IPS-11a (cell line): ENCODE data around the gene RTF1.
"Not testable (repeated sequence)": the region's sequence is repeated elsewhere in the genome, so short reads cannot be mapped to it uniquely, and the experiment has no call there.

Experiments
- H3K4me3 ChIP-seq: one replicate; pipeline ENCODE4 v1.5.1; 2013; ENCODE audit warnings: low read depth, low read length, control low read depth

The RTF1 gene

DNA sequence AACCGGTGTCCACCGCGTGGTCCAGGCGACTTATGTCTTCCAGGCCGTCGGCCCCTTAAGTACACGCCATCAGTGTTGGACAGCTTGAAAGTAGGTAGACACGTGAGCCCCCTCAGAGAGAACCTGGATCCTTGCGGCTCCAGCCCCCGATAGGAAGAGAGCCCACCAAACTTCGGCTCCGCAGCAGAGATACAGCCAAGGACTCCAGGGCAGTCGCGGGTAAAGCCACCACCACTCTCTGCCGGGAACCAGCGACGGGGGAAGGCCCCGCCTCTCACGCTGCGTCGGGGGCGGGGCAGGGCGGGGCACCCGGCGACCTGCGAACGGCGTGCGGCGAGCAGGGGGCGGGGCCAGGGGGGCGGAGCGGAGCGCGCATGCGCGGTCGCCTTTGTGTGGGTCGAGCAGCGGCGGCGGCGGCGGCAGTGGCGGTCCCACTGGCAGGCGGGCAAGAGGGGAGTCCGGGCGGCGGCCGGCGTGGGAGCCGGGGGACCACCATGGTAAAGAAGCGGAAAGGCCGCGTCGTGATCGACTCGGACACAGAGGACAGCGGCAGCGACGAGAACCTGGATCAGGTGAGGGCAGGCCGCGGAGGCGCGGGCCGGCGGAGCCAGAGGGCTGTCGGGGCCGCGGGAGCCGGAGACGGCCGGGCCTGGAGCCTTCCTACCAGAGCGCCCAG lies at the start of gene RTF1:
RTF1 (plus strand) TSS at position 354 of the 676 bp plus-strand sequence; CDS start at position 375, 21 bp downstream.
- peak within 1 kb of the TSS; percentile 89 for H3K4me3 ChIP-seq

DNA sequence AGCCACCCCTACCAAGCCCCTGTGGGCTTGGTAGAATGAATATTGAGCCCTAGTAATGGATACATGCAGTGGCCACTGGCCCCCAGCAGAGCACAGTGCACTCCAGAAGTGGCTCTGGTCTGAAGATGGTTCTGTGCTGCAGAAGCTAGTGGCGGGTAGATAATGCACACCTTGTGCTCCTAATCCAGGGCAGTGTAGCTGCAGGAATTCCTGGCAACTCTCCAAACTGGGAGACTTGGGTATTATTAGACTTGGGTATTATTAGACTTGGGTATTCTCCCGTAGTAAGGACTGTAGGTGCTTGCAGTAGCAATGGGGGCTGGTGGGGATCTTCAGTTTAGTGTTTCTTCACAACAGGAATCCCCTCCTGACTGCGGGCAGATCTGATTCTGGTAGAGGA lies 49.5 kb upstream of the RTF1 start:
- H3K4me3 ChIP-seq, result no peak overlapping the region

DNA sequence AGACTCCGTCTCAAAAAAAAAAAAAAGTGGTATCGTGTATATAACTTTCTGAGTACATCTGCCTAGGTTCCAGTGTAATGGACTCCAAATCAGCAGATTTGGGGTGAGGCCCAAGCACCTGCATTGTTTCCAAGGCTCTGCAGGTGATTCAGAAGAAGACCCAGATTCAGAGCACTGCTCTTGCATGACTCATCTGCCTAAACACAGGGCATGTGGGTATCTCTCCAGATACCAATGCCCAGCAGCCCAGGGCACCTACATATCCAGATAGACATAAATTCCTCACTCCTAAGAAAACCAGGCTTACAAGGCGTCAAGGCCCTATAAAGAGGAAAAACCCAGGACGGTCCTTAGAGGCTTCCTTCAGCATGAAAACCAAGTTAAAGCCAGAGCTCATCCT lies 38.9 kb upstream of the RTF1 start:
- no peak overlapping the region for H3K4me3 ChIP-seq

- H3K4me3 ChIP-seq, result not testable (repeated sequence)
Measured at GRCh38 chr15:41383974-41384749, 32.7 kb upstream of the RTF1 start.

DNA sequence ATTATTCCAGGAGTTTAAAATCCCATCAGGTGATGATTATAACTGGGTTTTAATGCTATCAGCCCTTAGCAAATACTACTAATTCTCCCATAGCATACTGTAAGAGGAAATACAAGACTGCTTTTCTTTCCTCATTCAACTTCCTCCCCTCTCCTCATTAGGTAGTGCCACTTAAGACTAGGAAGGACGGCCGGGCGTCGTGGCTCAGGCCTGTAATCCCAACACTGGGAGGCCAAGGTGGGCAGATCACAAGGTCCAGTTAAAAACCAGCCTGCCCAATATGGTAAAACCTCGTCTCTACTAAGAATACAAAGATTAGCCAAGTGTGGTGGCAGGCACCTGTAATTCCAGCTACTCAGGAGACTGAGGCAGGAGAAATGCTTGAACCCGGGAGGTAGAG lies 29.2 kb upstream of the RTF1 start:
- H3K4me3 ChIP-seq, result no peak overlapping the region

DNA sequence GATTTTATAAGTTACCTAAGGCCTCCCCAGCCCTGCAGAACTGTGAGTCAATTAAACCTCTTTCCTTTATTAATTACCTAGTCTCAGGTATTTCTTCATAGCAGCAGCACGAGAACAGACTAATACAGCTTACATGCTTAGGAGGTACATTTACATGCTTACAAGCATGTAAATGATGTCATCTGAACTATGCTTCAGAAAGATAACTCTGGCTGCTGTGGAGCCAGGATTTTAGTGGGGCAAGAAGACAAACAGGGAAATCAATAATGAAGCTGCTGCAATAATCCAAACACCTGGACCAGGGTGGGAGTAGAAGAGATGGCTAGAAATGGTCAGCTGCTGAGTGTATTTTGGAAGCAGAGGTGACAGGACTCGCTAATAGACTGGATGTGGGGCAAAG lies 24.2 kb upstream of the RTF1 start:
- H3K4me3 ChIP-seq, result no peak overlapping the region

GRCh38 chr15:41394924-41395323 lies 22.0 kb upstream of the RTF1 start:
- H3K4me3 ChIP-seq, result no peak overlapping the region

GRCh38 chr15:41396111-41396510 lies 20.8 kb upstream of the RTF1 start:
- H3K4me3 ChIP-seq, result no peak overlapping the region

GRCh38 chr15:41401904-41402267 lies 15.0 kb upstream of the RTF1 start:
- H3K4me3 ChIP-seq, result peak overlapping the region; percentile 75

DNA sequence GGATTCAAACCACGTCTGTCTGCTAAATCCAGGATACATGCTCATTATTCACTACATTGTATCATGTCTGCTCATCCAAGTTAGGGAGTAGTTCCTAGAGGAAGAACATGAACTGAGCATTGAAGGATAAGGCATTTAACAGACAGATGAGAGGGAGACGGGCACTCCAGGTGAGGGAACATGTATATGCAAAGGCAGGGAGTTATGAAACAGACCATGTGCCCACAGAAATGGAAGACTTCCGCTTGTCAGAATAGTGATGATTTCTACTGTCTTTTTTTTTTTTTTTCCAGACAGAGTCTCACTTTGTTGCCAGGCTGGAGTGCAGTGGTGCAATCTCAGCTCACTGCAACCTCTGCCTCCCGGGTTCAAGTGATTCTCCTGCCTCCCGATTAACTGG lies 9.6 kb upstream of the RTF1 start:
- H3K4me3 ChIP-seq, result no peak overlapping the region

DNA sequence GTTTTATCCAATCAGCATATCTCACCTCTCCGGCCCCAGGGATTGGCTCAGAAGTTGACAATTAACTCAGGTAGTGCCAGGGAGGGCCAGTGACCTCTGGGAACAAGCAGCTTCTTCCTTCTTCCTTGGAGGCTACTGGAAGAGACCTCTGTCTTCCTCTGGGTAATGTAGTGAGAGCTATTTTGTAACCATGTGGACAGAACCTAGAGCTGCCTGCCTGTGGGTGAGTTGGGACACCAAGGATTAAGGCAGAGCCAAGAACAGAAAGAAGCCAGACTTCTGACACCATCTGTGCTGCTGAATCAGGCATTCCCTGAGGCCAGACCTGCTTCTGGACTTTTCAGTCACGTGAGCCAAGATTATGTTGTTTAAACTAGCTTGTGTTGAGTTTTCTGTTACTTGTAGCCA lies 8.7 kb upstream of the RTF1 start:
- no peak overlapping the region for H3K4me3 ChIP-seq

GRCh38 chr15:41411031-41411430 lies 5.9 kb upstream of the RTF1 start:
- H3K4me3 ChIP-seq, result no peak overlapping the region

GRCh38 chr15:41411441-41411840 lies 5.5 kb upstream of the RTF1 start:
- no peak overlapping the region for H3K4me3 ChIP-seq

DNA sequence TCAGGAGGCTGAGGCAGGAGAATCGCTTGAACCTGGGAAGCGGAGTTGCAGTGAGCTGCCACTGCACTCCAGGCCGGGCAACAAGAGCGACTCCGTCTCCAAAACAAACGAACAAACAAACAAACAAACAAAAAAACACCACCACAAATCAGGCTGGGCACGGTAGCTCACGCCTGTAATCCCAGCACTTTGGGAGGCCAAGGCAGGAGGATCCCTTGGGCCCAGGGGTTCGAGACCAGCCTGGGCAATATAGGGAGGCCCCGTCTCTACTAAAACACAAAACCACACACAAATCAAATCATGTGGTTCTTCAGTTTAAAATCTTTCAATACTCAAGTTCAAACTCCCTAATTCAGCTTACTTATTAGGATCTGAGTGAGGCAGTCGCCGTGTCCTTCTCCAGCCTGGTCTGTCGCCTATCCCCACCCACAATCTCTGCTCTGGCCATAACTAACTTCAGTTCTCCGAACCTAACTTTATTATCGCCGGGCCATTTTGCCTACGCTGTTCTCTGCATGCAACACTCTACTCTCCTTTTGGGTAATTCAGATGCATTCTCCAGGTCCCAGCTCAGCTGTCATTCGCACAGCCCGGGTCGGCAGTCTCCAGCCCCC lies 660 bp upstream of the RTF1 start:
- H3K4me3 ChIP-seq, result peak overlapping the region; percentile 84

- peak overlapping the region; percentile 89 for H3K4me3 ChIP-seq
Measured at GRCh38 chr15:41417418-41418195, 712 bp downstream of the RTF1 start.

DNA sequence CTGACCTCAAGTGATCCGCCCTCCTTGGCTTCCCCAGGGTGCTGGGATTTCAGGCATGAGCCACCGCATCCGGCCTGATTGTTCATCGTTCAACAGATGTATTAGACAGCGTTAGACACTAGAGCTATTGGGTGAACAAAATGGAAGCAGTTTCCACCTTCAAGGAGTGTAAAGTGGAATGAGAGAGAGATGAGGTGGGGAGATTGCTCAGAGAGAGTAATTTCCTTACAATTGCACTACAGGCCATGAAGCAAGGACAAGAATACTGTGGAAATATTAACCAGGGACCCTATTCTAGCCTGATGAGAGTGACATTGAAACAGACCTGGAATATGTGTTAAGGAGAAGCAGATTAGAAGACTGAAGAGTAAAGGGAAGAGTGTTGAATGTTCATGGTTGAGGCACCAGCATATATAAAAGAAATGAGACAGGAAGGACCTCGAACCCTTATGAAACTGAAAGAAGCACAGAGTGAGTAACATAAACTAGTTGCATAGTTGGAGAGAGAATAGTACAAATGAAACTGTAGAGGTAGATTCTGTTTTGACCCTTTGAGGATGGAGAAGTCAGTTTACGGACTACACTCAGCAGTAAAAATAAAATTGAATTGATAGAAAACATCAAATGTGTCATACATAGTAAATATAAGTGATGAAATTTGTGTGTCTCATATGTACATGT lies 7.2 kb downstream of the RTF1 start:
- no peak overlapping the region for H3K4me3 ChIP-seq

- no peak overlapping the region for H3K4me3 ChIP-seq
Measured at GRCh38 chr15:41424809-41425208, 7.9 kb downstream of the RTF1 start.

- H3K4me3 ChIP-seq, result not testable (repeated sequence)
Measured at GRCh38 chr15:41425907-41426306, 9.0 kb downstream of the RTF1 start.

- H3K4me3 ChIP-seq, result no peak overlapping the region
Measured at GRCh38 chr15:41429003-41429890, 12.4 kb downstream of the RTF1 start.
